GM06990 (cell line): ENCODE data around the gene KRTCAP3.

Source experiments
- DNase-seq: peaks from one replicate; pipeline ENCODE4 v3.0.0-alpha.2; 2011; ENCODE audit not compliant: insufficient read length; ENCODE audit errors: extremely low read depth
- H3K27me3 ChIP-seq: replicated peaks from 2 replicates; pipeline ENCODE4 v1.6.0; 2011; ENCODE audit warnings: low read length; ENCODE audit not compliant: control insufficient read depth, insufficient read depth
- H3K36me3 ChIP-seq: 2 replicates; pipeline ENCODE4 v1.5.1; 2011; ENCODE audit warnings: low read length; ENCODE audit not compliant: control insufficient read depth, insufficient read depth
- H3K4me3 ChIP-seq: replicated peaks from 2 replicates; pipeline ENCODE4 v1.5.1; 2011; ENCODE audit warnings: low read depth, mild to moderate bottlenecking, control low read depth, low read length
- TF ChIP-seq, protein P1 (sequence below): IDR thresholded peaks from 2 replicates; pipeline ENCODE4 v1.5.1; 2011; ENCODE audit warnings: low read length, control low read depth, mild to moderate bottlenecking, inconsistent platforms; ENCODE audit not compliant: insufficient read depth, poor library complexity, severe bottlenecking

The KRTCAP3 gene

GRCh38 chr2:27408601-27409320, 33.4 kb upstream of the KRTCAP3 start:
- no peaks in the 10 kb centered on the region; the same call in 1 of the 2 replicates for H3K36me3 ChIP-seq
- no peak for DNase-seq
- TF ChIP-seq, protein P1, sequence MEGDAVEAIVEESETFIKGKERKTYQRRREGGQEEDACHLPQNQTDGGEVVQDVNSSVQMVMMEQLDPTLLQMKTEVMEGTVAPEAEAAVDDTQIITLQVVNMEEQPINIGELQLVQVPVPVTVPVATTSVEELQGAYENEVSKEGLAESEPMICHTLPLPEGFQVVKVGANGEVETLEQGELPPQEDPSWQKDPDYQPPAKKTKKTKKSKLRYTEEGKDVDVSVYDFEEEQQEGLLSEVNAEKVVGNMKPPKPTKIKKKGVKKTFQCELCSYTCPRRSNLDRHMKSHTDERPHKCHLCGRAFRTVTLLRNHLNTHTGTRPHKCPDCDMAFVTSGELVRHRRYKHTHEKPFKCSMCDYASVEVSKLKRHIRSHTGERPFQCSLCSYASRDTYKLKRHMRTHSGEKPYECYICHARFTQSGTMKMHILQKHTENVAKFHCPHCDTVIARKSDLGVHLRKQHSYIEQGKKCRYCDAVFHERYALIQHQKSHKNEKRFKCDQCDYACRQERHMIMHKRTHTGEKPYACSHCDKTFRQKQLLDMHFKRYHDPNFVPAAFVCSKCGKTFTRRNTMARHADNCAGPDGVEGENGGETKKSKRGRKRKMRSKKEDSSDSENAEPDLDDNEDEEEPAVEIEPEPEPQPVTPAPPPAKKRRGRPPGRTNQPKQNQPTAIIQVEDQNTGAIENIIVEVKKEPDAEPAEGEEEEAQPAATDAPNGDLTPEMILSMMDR = no peak
- H3K27me3 ChIP-seq = no peaks in the 10 kb centered on the region
- H3K4me3 ChIP-seq = peak overlapping the region; percentile 97

DNA sequence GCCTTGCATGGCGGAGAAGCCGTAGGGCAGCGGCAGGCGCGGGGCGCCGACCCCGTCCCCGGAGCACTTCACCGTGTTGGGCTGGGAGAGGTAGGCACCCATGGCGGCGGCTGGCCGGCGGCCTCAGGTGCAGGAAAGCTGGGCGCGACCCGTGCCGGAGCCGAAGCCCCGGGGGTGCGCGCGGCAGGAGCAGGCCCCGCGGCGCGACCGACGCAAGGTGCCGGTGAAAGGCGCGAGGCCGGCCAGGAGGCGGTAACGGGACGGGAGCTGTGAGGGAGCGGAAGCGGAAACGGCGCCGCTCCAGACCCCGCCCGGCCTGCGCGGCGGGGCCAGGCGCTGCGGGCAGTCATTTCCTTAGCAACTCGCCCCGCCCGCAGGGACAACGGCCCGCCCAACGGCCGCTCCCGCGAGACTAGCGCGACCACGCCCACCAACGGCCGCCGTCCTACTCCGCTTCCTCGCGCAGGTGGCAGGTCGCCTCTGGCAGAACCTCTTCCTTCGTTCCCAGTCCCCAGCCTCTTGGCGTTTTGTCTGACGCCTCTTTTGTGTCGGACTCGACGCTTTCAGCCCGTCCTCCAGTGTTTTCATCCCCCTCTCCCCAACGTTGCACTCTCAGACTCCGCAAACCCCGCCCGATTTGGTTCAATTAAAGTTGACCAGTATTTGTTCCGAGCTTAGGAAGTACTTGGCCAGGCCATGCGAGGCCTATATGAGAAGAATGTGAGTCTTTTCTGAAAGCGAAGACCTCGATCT, 32.7 kb upstream of the KRTCAP3 start, which contains the start of gene PPM1G:
TSS of gene PPM1G (minus strand) at position 271 of the 753 bp plus-strand sequence. CDS start at position 102, 169 bp downstream.
- DNase-seq = peak; percentile 99
- TF ChIP-seq, protein P1 = no peak
- Histone ChIP-seq H3K4me3 (peak within 1 kb of the TSS; percentile 97), H3K36me3 (no peaks in the 10 kb centered on the region; the same call in 1 of the 2 replicates), H3K27me3 (no peaks in the 10 kb centered on the region)

DNA sequence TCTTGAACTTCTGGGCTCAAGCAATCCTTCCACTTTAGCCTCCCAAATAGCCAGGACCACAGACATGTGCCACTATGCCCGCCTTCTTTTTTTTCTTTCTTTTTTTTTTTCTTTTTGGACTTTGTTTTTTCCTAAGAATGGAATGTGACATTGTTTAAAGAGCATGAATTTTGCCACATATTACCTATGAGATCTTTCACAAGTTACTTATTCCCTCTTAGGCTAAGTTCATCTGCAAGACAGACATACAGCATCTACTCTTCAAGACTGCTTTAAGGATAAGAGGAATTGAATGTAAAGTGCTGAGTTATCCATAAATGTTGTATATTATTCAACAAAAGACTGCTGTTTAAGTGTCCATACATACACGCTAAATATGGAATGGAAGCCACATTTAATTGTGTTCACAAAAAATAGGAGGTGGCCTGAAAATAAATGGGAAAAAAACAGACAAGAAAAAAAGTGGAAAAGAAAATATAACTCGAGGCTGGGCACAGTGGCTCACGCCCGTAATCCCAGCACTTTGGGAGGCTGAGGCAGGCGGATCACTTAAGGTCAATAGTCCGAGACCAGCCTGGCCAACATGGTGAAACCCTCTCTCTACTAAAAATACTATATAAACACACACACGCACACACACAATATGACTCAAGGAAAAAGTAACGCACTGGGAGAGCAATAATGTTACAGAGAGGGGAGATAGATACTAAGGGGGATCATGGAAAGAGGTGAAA, 29.6 kb upstream of the KRTCAP3 start:
- DNase-seq = no peak
- no peaks in the 10 kb centered on the region for H3K27me3 ChIP-seq
- H3K4me3 ChIP-seq = no peak overlapping the region
- no peaks in the 10 kb centered on the region for H3K36me3 ChIP-seq
- TF ChIP-seq, protein P1 = no peak

DNA sequence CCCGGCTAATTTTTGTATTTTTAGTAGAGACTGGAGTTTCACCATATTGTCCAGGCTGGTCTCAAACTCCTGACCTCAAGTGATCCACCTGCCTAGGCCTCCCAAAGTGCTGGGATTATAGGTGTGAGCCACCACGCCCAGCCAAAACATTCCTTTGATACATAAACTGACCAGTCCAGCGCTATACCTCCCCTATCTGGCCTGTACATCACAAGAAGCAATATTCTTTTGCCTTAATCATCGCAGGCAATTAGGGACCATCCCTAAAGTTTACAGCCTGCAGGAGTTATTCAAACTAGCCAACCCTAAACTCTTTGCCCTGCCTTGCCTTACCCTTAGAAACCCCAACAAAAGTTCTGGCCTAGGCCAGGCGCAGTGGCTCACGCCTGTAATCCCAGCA, 26.0 kb upstream of the KRTCAP3 start:
- H3K36me3 ChIP-seq = no peaks in the 10 kb centered on the region
- TF ChIP-seq, protein P1 = no peak
- H3K27me3 ChIP-seq = no peaks in the 10 kb centered on the region
- H3K4me3 ChIP-seq = no peak overlapping the region
- no peak for DNase-seq

DNA sequence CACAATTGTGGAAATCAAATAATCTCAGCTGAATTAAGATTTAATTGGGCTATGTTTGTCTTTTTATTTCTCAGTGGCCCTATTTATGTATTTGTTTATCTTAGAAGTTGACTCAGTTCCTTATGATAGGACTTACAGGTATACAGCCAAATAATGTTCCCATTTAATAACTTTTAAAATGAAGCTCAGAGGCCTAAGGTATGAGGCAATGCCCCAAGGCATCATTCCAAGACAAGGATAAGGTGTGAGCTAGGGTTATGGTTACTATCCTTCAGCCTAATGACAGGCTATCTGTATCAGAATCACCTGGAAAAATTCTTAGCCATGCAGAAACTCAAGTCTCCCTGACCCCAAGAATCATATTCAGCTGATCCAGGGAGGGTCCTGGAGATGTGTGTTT, 21.2 kb upstream of the KRTCAP3 start:
- TF ChIP-seq, protein P1 = no peak
- no peak for DNase-seq
- H3K36me3 ChIP-seq = no peaks in the 10 kb centered on the region
- H3K27me3 ChIP-seq = no peaks in the 10 kb centered on the region
- no peak overlapping the region for H3K4me3 ChIP-seq
